Measurements from ENCODE around the gene WSCD2.

The WSCD2 gene

GRCh38 chr12:108240027-108240785 is 111.1 kb downstream of the WSCD2 start:
- no peak for DNase-seq

GRCh38 chr12:108240928-108241327 is 111.8 kb downstream of the WSCD2 start:
- no peak for DNase-seq

- no peak for DNase-seq
These were observed 113.1 kb downstream of the WSCD2 start for GRCh38 chr12:108241986-108242703.

- DNase-seq: no peak
These were observed 118.0 kb downstream of the WSCD2 start for GRCh38 chr12:108247130-108247529.

- no peak for DNase-seq
These were observed 118.9 kb downstream of the WSCD2 start for GRCh38 chr12:108248011-108248410.

- DNase-seq: no peak
These were observed 123.4 kb downstream of the WSCD2 start for GRCh38 chr12:108252523-108252922.

GRCh38 chr12:108253540-108253939 is 124.5 kb downstream of the WSCD2 start:
- no peak for DNase-seq

- DNase-seq: no peak
These were observed 124.9 kb downstream of the WSCD2 start for GRCh38 chr12:108254030-108254429.

GRCh38 chr12:108254517-108255251 is 125.6 kb downstream of the WSCD2 start:
- no peak for DNase-seq

- no peak for DNase-seq
These were observed 126.1 kb downstream of the WSCD2 start for GRCh38 chr12:108255252-108255602.

GRCh38 chr12:108257004-108257403 is 127.9 kb downstream of the WSCD2 start:
- no peak for DNase-seq

GRCh38 chr12:108257610-108258106 is 128.6 kb downstream of the WSCD2 start:
- DNase-seq: no peak

GRCh38 chr12:108260039-108260438 is 131.0 kb downstream of the WSCD2 start:
- DNase-seq: no peak

GRCh38 chr12:108260969-108261368 is 131.9 kb downstream of the WSCD2 start:
- no peak for DNase-seq

GRCh38 chr12:108265505-108265904 is 136.4 kb downstream of the WSCD2 start:
- DNase-seq: no peak

GRCh38 chr12:108266131-108266530 is 137.0 kb downstream of the WSCD2 start:
- DNase-seq: no peak

GRCh38 chr12:108267450-108267849 is 138.4 kb downstream of the WSCD2 start:
- DNase-seq: no peak

- DNase-seq: no peak
These were observed 139.3 kb downstream of the WSCD2 start for GRCh38 chr12:108268397-108268796.

- no peak for DNase-seq
These were observed 140.1 kb downstream of the WSCD2 start for GRCh38 chr12:108269224-108269623.

- DNase-seq: no peak
These were observed 141.2 kb downstream of the WSCD2 start for GRCh38 chr12:108270035-108270848.

GRCh38 chr12:108270849-108271143 is 141.7 kb downstream of the WSCD2 start:
- no peak for DNase-seq

GRCh38 chr12:108271951-108272872 is 143.1 kb downstream of the WSCD2 start:
- DNase-seq: no peak
